HepG2 (cell line): ENCODE results near the gene AKR1A1. TPM values are rescaled to one million over a fixed set of nuclear protein-coding genes. Genes with fewer than 3 reads are reported as not detected.
A peak's percentile ranks its signal among the peaks of the same experiment; 100 is the strongest.

Experiments
- FOXA3 ChIP-seq: IDR thresholded peaks from 2 replicates; pipeline ENCODE4 v1.6.1; 2016; ENCODE audit warnings: missing genetic modification reagents, missing compliant biosample characterization
- KAT2B ChIP-seq: fragments of 150-350 bp; IDR thresholded peaks from 2 replicates; pipeline ENCODE4 v1.6.1; 2014; ENCODE audit warnings: low read depth, low read length, borderline replicate concordance
- MBD4 ChIP-seq: IDR thresholded peaks from 2 replicates; pipeline ENCODE4 v1.6.1; 2012; ENCODE audit warnings: low read length, inconsistent platforms, borderline replicate concordance
- PHF20 ChIP-seq: sonication (generic); formaldehyde crosslinking; IDR thresholded peaks from 2 replicates; pipeline ENCODE4 v1.5.0; 2020; ENCODE audit warnings: mild to moderate bottlenecking, missing genetic modification reagents
- RBAK ChIP-seq: sonication (generic); formaldehyde crosslinking; IDR thresholded peaks from 2 replicates; pipeline ENCODE4 v1.5.1; 2020; ENCODE audit warnings: mild to moderate bottlenecking, missing genetic modification reagents
- ZNF3 ChIP-seq: IDR thresholded peaks from 2 replicates; pipeline ENCODE4 v1.7.0; 2017; ENCODE audit warnings: inconsistent platforms
- ZNF569 ChIP-seq: sonication (generic); formaldehyde crosslinking; IDR thresholded peaks from 2 replicates; pipeline ENCODE4 v1.5.0; 2020; ENCODE audit warnings: mild to moderate bottlenecking, missing genetic modification reagents, moderate library complexity, borderline replicate concordance
- polyA plus RNA-seq, 8 experiments: library from polyadenylated mRNA; depleted of rRNA in 3 of 8; stranded (reverse) in 7 of 8; unstranded in 1 of 8; fragments of >200 nt; fragmentation: Illumina TruSeq in 4 of 8; extraction: Trizol in 4 of 8; gene quantifications; 2 replicates each; pipeline versions ENCODE4 v1.2.1 to v1.2.3, GENCODE V29; 2011 to 2016; ENCODE audit warnings: low read depth in 4 of 8, missing spikeins in 1 of 8, mixed read lengths in 1 of 8; ENCODE audit not compliant: insufficient read depth in 1 of 8
- total RNA-seq, 5 experiments: library from RNA; depleted of rRNA; stranded (reverse); fragments of >200 nt; fragmentation: Illumina TruSeq; extraction: Trizol; gene quantifications; 2 replicates each; pipeline ENCODE4 v1.2.3, GENCODE V29; 2016; ENCODE audit warnings: low read depth in 1 of 5
- TF ChIP-seq, protein P1 (sequence below): sonication (generic); formaldehyde crosslinking; IDR thresholded peaks from 2 replicates; pipeline ENCODE4 v1.8.0; 2023; ENCODE audit warnings: mild to moderate bottlenecking, missing genetic modification reagents
- TF ChIP-seq, protein P2 (sequence below): sonication (generic); formaldehyde crosslinking; IDR thresholded peaks from 2 replicates; pipeline ENCODE4 v1.4.0; 2020; ENCODE audit warnings: missing genetic modification reagents, borderline replicate concordance
- TF ChIP-seq, protein P3 (sequence below): sonication (generic); formaldehyde crosslinking; IDR thresholded peaks from 2 replicates; pipeline ENCODE4 v1.4.0; 2020; ENCODE audit warnings: mild to moderate bottlenecking, low read depth, missing genetic modification reagents
- TF ChIP-seq, protein P4 (sequence below): sonication (generic); formaldehyde crosslinking; IDR thresholded peaks from 2 replicates; pipeline ENCODE4 v1.5.0; 2020; ENCODE audit warnings: mild to moderate bottlenecking, missing genetic modification reagents, borderline replicate concordance
- TF ChIP-seq, protein P5 (sequence below): sonication (generic); formaldehyde crosslinking; IDR thresholded peaks from 2 replicates; pipeline ENCODE4 v1.5.0; 2020; ENCODE audit warnings: missing genetic modification reagents

The AKR1A1 gene
- total and polyA plus RNA-seq, 2 of the 13 experiments (the other 11 are each of a cell fraction or from before 2014, with no cell fraction given), result 181 to 217 TPM

DNA sequence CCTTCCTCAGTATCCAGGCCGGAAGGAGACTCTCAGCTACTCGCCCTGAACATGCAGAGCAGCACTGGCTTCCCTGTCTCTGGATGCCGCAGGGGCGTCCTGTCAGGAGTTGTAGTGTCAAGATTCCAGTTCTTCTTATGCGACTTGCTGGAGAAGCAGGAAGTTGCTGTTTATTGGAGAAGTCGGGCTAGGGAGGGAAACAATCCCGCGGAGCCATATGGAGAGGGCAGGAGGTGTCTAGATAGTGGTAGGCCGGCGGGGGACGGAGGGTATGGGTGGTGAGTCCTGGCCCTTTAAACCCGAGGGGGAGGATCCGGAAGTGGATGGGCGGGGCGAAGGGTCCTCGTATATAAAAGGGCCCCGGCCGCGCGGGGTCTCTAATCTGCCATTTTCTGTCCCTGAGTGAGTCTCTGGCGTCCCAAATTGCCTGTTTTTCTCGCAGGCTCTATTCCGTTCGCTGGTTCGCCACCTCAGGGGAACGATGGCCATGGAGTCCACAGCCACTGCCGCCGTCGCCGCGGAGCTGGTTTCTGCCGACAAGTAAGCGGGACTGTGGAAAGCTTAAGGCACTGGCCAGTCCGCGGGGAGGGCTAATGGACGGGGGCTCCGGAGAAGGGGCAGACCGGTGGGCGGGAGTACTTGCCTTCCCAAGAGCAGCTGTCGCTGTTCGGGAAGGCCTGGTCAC, 33.2 kb downstream of the AKR1A1 start, which contains the start of gene NASP (continued):
- TF ChIP-seq, protein P1, sequence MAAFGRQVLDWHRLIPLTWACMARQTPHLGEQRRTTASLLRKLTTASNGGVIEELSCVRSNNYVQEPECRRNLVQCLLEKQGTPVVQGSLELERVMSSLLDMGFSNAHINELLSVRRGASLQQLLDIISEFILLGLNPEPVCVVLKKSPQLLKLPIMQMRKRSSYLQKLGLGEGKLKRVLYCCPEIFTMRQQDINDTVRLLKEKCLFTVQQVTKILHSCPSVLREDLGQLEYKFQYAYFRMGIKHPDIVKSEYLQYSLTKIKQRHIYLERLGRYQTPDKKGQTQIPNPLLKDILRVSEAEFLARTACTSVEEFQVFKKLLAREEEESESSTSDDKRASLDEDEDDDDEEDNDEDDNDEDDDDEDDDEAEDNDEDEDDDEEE, result peak; percentile 77; the same call in 1 of the 2 replicates
- TF ChIP-seq ZNF569 (CRISPR knock-in tag) (no peak), PHF20 (CRISPR knock-in tag) (peak; percentile 44; the same call in 1 of the 2 replicates), KAT2B (no peak), FOXA3 (CRISPR knock-in tag) (no peak), MBD4 (no peak), RBAK (CRISPR knock-in tag) (no peak), ZNF3 (CRISPR knock-in tag) (no peak)
- TF ChIP-seq, protein P2, sequence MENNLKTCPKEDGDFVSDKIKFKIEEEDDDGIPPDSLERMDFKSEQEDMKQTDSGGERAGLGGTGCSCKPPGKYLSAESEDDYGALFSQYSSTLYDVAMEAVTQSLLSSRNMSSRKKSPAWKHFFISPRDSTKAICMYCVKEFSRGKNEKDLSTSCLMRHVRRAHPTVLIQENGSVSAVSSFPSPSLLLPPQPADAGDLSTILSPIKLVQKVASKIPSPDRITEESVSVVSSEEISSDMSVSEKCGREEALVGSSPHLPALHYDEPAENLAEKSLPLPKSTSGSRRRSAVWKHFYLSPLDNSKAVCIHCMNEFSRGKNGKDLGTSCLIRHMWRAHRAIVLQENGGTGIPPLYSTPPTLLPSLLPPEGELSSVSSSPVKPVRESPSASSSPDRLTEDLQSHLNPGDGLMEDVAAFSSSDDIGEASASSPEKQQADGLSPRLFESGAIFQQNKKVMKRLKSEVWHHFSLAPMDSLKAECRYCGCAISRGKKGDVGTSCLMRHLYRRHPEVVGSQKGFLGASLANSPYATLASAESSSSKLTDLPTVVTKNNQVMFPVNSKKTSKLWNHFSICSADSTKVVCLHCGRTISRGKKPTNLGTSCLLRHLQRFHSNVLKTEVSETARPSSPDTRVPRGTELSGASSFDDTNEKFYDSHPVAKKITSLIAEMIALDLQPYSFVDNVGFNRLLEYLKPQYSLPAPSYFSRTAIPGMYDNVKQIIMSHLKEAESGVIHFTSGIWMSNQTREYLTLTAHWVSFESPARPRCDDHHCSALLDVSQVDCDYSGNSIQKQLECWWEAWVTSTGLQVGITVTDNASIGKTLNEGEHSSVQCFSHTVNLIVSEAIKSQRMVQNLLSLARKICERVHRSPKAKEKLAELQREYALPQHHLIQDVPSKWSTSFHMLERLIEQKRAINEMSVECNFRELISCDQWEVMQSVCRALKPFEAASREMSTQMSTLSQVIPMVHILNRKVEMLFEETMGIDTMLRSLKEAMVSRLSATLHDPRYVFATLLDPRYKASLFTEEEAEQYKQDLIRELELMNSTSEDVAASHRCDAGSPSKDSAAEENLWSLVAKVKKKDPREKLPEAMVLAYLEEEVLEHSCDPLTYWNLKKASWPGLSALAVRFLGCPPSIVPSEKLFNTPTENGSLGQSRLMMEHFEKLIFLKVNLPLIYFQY (CRISPR knock-in tag), result no peak
- TF ChIP-seq, protein P3, sequence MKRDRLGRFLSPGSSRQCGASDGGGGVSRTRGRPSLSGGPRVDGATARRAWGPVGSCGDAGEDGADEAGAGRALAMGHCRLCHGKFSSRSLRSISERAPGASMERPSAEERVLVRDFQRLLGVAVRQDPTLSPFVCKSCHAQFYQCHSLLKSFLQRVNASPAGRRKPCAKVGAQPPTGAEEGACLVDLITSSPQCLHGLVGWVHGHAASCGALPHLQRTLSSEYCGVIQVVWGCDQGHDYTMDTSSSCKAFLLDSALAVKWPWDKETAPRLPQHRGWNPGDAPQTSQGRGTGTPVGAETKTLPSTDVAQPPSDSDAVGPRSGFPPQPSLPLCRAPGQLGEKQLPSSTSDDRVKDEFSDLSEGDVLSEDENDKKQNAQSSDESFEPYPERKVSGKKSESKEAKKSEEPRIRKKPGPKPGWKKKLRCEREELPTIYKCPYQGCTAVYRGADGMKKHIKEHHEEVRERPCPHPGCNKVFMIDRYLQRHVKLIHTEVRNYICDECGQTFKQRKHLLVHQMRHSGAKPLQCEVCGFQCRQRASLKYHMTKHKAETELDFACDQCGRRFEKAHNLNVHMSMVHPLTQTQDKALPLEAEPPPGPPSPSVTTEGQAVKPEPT, result no peak
- TF ChIP-seq, protein P4, sequence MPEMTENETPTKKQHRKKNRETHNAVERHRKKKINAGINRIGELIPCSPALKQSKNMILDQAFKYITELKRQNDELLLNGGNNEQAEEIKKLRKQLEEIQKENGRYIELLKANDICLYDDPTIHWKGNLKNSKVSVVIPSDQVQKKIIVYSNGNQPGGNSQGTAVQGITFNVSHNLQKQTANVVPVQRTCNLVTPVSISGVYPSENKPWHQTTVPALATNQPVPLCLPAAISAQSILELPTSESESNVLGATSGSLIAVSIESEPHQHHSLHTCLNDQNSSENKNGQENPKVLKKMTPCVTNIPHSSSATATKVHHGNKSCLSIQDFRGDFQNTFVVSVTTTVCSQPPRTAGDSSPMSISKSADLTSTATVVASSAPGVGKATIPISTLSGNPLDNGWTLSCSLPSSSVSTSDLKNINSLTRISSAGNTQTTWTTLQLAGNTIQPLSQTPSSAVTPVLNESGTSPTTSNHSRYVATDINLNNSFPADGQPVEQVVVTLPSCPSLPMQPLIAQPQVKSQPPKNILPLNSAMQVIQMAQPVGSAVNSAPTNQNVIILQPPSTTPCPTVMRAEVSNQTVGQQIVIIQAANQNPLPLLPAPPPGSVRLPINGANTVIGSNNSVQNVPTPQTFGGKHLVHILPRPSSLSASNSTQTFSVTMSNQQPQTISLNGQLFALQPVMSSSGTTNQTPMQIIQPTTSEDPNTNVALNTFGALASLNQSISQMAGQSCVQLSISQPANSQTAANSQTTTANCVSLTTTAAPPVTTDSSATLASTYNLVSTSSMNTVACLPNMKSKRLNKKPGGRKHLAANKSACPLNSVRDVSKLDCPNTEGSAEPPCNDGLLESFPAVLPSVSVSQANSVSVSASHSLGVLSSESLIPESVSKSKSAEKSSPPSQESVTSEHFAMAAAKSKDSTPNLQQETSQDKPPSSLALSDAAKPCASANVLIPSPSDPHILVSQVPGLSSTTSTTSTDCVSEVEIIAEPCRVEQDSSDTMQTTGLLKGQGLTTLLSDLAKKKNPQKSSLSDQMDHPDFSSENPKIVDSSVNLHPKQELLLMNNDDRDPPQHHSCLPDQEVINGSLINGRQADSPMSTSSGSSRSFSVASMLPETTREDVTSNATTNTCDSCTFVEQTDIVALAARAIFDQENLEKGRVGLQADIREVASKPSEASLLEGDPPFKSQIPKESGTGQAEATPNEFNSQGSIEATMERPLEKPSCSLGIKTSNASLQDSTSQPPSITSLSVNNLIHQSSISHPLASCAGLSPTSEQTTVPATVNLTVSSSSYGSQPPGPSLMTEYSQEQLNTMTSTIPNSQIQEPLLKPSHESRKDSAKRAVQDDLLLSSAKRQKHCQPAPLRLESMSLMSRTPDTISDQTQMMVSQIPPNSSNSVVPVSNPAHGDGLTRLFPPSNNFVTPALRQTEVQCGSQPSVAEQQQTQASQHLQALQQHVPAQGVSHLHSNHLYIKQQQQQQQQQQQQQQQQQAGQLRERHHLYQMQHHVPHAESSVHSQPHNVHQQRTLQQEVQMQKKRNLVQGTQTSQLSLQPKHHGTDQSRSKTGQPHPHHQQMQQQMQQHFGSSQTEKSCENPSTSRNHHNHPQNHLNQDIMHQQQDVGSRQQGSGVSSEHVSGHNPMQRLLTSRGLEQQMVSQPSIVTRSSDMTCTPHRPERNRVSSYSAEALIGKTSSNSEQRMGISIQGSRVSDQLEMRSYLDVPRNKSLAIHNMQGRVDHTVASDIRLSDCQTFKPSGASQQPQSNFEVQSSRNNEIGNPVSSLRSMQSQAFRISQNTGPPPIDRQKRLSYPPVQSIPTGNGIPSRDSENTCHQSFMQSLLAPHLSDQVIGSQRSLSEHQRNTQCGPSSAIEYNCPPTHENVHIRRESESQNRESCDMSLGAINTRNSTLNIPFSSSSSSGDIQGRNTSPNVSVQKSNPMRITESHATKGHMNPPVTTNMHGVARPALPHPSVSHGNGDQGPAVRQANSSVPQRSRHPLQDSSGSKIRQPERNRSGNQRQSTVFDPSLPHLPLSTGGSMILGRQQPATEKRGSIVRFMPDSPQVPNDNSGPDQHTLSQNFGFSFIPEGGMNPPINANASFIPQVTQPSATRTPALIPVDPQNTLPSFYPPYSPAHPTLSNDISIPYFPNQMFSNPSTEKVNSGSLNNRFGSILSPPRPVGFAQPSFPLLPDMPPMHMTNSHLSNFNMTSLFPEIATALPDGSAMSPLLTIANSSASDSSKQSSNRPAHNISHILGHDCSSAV (CRISPR knock-in tag), result no peak
- TF ChIP-seq, protein P5, sequence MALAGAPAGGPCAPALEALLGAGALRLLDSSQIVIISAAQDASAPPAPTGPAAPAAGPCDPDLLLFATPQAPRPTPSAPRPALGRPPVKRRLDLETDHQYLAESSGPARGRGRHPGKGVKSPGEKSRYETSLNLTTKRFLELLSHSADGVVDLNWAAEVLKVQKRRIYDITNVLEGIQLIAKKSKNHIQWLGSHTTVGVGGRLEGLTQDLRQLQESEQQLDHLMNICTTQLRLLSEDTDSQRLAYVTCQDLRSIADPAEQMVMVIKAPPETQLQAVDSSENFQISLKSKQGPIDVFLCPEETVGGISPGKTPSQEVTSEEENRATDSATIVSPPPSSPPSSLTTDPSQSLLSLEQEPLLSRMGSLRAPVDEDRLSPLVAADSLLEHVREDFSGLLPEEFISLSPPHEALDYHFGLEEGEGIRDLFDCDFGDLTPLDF, result 0 out of 2 replicates have a peak, but pooled peaks have one; percentile 22
